Measurements from ENCODE around the gene ARFGEF3.

DNA sequence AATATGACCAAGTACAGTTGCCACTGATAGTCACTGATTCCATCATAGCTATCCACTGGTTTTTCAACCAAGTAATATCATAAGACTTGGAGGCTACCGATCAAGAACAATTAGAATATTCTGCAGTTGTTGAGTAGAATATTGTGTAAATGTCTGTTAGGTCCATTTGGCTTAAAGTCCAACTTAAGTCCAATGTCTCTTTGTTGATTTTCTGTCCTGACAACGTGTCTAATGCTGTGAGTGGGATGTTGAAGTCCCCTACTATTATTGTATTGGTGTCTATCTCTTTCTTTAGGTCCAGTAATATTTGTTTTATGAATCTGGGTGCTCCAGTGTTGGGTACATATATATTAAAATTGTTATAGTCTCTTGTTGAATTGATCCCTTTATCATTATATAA is 13.9 kb downstream of the ARFGEF3 start:
- TF ChIP-seq CTCF (conservative IDR thresholded peaks at IDR 0.05 in 1 of 2, IDR thresholded peaks at IDR 0.05 in 1 of 2; ENCODE audit: extremely low read depth in 1 of 2, insufficient read depth in 1 of 2, low read depth in 1 of 2, low read length in 2 of 2) = no peak
- TF ChIP-seq EZH2 (IDR thresholded peaks at IDR 0.05; ENCODE audit: borderline replicate concordance, low read length) = no peak
